Measurements from ENCODE around the gene EFS. TPM values are rescaled to one million over a fixed set of nuclear protein-coding genes. Genes with fewer than 3 reads are reported as not detected.
"Not testable (repeated sequence)": the region's sequence is repeated elsewhere in the genome, so short reads cannot be mapped to it uniquely, and the experiment has no call there.

EFS gene
- polyA plus RNA-seq, 4 donors, result 36.6 to 53.0 (median 40.1) TPM

DNA sequence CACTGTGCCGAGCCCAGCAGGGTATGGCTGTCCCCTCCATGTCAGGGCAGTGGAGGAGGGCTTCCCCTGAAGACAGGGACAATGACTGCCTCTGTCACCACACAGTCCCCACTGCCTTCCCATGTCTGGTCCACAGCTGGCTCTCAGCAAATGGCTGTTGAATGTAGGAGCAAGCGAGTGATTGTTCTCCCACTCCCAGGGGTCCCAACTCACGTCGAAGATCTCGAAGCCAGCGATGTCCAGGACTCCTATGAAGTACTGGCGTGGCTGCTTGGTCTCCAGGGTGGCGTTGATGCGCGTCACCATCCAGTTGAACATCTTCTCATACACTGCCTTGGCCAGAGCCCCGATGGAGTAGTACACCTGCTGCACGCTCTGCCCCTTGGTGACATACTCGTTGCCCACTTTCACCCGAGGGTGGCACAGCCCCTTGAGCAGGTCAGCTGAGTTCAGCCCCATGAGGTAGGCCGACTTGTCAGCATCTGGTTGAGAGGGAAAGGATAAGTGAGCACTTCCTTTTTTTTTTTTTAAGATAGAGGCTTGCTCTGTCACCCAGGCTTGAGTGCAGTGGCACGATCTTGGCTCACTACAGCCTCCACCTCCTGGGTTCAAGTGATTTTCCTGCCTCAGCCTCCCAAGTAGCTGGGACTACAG, 35.7 kb upstream of the EFS start:
- not testable (repeated sequence) for DNase-seq (ENCODE audit: low read depth in 4 of 4, low spot score in 3 of 4)

DNA sequence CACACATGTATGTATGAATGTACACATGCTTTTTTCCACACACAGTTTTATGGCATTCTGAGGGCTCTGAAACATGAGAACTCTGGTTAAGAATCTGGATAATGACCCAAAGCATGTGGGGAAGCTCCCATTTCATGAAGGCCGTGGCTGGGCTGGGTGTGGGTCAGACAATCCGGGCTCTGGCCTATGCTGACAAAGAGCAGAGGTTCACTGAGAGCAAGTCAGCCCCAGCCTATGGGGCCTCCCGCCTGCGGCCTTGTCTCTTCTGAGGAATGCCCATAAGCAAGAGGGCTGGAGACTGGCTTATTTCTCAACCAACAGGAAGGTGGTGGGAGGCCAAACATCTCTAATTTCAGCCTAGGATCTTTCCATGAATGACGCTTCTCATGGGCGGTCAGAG, 34.6 kb upstream of the EFS start:
- no peak for DNase-seq (ENCODE audit: low read depth in 4 of 4, low spot score in 3 of 4)

DNA sequence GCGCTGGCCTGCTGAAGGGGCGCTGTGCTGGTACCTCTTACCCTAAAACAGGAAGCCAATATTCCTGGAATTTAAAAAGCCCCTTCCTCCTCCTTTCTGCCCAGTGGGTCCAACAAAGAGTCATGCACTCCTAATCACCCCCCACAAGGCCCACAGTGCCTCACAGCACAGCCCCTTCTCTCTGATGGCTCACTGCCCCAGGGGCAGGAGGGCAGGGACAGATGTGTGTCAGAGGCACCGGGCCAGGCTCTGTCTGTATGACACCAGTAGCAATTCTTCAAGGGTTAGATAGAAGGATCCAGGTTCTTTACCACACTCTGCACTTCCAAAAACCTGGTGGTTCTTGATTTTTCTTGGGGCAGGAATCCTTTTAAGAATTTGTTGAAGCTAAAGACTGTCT, 34.2 kb upstream of the EFS start:
- DNase-seq (ENCODE audit: low read depth in 4 of 4, low spot score in 3 of 4), result no peak

DNA sequence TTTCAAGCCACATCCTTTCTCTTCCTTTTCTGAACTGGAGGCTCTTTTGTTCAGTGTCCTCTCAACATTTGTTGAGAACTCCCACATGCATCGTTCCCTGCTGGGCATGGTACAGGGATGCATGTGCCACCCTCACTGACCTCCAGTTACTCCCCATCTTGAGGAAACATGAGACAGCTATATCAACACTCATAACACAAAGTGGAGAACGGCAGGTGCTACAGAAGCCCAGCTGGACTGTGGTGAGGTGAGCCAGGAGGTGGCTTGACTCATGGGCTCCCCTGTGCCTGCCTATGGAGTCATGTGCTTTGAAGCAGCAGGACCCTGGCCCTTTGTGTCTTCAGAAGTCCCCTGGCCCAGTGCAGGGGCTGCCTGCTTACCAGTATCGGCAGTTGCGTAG, 33.4 kb upstream of the EFS start:
- DNase-seq (ENCODE audit: low read depth in 4 of 4, low spot score in 3 of 4), result no peak

DNA sequence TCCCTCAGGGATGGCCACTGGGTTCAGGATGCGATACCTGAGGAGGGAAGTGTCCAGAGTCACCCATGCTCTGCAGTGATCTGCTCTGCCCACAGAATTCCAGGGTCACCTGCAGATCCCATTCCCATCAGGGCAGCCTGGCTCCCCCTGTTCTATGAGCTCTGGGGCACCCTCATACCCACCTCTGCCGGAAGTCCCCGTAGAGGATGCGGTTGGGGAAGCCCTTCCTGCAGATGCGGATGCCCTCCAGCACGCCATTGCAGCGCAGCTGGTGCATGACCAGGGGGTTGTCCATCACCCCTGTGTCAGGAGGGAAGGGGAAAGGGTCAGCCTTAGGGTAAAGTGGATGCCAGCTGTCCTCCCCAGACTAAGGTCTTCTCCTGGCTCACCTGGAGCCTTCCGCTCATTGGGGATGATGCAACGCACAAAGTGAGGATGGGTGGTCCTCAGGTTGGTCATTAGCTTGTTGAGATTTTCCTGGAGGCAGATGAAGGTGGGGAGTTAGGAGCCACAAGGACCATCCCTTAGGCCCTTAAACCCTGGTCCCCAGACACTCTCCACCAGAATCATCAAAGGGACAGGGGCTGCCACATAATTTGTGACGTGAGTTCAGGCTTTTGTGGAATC, 31.9 kb upstream of the EFS start:
- no peak for DNase-seq (ENCODE audit: low read depth in 4 of 4, low spot score in 3 of 4)

DNA sequence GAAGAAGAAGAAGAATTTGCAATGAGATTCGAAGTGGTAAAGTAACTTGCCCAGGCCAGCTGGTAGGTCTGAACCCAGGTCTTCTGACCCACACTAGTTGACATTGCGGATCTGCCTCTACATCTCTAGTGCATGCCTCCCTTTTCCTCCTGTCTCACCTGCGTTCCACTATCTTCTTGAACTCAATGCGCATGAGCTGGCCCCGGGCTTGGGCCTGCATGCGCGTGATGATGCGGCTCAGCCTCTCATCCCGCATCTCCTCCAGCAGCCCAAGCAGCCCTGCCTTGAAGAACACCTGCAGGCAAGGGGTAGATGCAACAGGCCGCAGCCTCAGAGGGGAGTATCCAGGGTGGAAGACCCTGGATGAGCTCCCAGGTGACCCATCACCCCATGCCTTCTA, 31.2 kb upstream of the EFS start:
- DNase-seq (ENCODE audit: low read depth in 4 of 4, low spot score in 3 of 4), result no peak

DNA sequence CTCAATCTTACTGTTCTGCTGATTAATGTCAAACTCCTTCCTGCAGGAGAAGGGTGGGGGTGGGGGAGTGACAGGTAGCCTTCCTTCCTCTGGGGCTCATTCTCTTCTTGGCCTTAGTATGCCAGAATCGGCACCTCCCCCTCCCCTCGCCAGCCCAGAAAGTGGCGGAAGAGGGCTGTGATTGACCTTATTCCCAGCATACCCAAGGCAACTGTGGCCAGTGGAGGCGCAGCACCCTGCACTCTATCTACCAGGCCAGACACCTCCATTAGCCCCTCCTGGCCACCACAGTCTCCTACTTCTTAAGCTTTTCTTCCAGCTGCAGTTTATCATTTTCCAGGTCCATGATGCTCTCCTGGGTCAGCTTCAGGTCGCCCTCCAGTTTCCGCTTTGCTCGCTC, 27.6 kb upstream of the EFS start:
- no peak for DNase-seq (ENCODE audit: low read depth in 4 of 4, low spot score in 3 of 4)

DNA sequence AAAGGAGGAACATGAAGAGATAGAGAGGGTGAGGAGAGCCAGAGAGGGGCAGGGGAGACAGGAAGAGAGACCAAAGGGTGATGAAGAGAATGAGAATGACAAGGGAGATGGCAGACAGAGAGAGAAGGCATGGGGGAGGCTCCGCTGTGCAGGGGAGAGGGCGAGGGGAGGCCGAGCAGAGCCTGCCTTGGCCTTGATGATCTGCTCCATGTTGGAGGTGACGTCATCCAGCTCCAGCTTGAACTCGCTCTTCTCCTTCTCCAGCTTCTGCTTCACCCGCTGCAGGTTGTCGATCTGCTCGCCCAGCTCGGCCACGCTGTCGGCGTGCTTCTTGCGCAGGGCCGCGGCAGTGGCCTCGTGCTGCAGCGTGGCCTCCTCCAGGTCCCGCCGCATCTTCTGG, 24.9 kb upstream of the EFS start:
- DNase-seq (ENCODE audit: low read depth in 4 of 4, low spot score in 3 of 4), result not testable (repeated sequence)

DNA sequence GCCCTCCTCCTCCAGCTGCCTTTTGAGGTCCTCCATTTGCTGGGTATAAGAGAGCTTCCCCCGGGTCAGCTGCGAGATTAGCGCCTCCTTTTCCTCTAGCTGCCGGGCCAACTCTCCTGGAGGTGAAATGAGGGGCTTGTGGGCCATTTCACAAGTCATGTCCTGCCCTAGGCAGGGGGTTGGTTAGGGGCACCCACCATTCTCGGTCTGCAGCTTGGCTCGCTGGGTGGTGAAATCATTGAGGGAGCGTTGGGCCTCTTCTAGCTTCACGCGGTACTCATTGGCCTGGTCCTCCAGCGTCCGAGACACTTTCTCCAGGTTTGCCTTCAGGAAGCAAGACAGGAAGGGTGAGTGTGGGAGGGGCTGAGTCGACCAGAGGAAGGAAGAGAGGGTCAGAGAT, 24.4 kb upstream of the EFS start:
- no peak for DNase-seq (ENCODE audit: low read depth in 4 of 4, low spot score in 3 of 4)

DNA sequence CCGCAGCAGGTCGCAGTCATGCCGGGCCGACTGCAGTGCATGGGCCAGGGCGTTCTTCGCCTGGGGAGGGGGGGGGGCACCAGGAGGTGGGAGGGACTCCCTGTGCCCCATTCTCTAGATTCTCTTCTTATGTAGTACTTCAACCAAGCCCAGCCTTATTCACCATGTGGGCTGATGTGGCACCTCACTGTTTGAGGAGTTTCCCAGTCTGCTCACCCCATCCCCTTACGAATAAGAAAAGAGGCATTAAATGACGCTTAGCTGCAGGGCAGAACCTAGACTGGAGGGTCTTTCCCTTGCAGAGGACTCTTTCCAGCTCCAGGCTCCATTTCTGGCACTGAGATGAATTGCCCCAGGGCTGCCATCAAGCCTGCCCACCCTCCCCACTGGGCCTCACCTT, 24.0 kb upstream of the EFS start:
- no peak for DNase-seq (ENCODE audit: low read depth in 4 of 4, low spot score in 3 of 4)

DNA sequence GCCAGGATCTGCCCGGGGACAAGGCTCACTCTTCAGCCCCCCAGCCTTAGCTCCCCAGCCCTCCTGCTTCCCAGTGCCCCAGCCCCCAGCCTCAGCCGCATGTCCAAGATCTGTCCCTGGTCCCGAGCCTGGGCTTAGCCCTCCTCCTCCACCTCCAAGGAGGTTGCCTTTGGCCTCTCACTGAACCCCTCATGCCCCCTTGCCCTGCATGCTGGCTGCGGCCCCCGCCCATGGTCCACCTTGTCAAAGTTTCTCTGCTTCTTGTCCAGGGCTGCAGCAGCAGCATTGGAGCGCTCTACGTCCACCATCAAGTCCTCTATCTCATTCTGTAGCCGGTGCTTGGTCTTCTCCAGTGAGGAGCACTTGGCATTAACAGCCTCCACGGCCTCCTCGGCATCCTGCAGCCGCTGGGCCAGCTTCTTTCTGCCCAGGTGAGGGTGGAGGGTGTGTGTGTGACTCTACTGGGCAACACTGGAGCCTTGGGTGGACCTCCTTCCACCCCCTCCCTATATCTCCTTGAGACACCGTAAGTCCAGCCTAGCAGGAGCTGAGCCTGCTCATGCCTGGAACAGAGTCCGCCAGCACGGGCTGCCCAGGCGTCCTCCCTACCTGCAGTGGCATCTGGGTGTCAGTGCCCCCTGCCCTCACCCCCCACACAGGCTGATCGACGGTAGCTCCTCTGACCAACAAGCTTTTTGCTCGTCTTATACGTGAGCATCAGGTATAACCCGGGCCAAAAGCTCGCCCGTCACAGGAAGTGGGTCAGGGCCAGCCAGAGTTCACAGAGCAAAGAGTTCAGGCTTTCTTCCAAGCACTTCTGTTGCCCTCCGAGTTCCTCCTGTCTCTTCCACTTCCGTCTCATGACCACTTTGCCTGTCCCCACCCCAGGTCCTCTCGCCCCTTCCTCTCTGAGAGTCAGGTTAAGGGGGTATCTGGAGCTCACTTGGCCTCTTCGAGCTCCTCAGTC, 23.2 kb upstream of the EFS start:
- DNase-seq (ENCODE audit: low read depth in 4 of 4, low spot score in 3 of 4), result no peak

DNA sequence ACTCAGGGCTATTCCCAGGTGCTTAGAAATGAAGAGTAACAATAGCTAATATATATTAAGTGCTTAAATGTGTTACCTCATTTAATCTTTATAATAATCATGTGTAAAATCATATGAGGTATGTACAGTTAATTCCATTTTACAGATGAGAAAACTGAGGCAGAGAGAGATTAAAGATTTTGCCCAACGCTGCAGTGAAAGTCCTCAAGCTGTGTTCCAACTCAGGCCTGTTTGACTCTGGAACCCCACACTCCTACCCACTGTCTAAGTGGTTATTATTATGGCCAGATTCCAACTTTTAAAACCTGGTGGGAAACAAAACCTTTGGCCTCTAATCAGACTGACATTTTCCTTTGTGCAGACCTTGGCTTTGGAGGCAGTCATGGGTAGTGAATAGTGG, 22.0 kb upstream of the EFS start:
- DNase-seq (ENCODE audit: low read depth in 4 of 4, low spot score in 3 of 4), result no peak

DNA sequence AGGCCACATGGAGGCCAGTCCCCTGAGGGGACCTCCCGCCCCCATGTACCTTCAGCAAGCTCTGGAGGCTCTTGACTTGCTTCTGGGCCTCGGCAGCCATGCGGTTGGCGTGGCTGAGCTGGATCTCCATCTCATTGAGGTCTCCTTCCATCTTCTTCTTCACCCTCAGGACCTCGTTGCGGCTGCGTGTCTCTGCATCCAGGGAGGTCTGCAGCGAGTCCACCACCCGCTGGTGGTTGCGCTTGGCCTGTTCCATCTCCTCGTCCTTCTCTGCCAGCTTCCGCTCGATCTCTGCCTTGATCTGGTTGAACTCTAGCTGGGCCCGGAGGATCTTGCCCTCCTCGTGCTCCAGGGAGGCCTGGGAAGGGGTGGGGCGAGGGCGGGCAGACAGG, 21.3 kb upstream of the EFS start:
- not testable (repeated sequence) for DNase-seq (ENCODE audit: low read depth in 4 of 4, low spot score in 3 of 4)

DNA sequence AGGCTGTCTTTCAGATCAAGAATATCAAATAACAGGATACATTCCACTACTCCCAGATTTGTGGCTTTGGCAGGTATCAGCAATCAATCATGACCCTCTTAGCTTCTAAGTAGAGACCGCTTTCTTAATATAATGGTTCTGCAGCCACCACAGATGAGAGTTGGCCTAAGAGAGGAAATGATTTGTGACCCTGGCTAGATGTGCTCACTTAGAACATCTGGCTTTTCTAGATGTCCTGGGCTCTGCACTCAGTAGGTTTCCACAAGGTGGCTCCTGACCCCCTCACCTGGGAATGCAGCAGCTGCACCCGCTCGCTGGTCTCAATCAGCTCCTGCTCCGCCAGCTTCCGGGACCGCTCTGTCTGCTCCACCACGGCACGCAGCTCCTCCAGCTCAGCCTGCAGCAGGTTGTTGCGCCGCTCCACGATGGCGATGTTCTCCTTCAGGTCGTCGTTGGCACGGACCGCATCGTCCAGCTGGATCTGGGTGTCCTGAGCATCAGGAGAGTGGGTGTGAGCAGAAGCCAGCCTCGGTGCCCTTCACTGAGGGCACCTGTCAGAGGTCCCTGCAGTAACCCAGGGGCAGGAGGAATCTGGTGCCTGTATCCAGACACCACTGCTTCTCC, 20.8 kb upstream of the EFS start:
- DNase-seq (ENCODE audit: low read depth in 4 of 4, low spot score in 3 of 4), result no peak

DNA sequence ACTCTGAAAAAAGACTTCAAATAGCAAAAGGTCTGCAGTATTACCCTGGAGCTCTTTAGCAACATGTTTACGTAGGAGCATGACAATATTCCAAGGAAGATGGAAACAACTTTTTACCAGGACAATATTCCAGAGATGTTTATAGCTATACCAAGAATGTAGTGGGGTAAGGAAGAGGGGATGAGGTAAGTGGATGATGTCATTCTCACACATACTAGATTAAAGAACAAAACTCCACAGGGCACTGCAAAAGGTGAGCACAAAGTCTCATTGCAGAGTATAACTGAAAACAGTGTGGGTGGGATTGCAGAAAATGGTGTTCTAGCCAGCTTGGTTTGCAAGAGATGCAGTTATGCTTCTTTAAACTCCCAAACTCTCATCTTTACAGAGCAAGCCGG, 20.3 kb upstream of the EFS start:
- DNase-seq (ENCODE audit: low read depth in 4 of 4, low spot score in 3 of 4), result no peak

DNA sequence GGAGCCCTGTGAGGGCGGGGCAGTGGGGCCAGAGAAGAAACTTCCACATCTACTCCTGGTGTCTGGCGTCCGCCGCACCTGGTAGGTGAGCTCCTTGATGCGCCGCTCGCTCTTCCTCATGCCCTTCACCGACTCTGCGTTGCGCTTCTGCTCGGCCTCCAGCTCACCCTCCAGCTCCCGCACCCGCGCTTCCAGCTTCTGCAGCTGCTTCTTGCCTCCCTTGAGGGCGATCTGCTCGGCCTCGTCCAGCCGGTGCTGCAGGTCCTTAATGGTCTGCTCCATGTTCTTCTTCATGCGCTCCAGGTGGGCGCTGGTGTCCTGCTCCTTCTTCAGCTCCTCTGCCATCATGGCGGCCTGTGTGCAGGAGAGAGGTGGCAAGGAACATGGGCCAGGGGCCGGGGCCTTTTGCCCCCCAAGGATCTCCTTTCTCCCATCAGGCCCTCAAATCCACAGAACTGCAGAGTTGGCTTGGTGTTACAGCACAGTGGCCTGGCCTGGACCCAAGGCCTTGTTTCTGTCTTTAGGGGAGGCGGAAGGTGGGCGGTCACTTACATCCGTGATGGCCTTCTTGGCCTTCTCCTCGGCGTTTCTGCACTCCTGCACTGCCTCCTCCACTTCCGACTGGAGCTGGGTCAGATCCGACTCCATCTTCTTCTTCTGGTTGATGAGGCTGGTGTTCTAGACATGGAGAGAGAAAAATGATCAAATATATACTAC, 19.6 kb upstream of the EFS start:
- DNase-seq (ENCODE audit: low read depth in 4 of 4, low spot score in 3 of 4), result no peak

DNA sequence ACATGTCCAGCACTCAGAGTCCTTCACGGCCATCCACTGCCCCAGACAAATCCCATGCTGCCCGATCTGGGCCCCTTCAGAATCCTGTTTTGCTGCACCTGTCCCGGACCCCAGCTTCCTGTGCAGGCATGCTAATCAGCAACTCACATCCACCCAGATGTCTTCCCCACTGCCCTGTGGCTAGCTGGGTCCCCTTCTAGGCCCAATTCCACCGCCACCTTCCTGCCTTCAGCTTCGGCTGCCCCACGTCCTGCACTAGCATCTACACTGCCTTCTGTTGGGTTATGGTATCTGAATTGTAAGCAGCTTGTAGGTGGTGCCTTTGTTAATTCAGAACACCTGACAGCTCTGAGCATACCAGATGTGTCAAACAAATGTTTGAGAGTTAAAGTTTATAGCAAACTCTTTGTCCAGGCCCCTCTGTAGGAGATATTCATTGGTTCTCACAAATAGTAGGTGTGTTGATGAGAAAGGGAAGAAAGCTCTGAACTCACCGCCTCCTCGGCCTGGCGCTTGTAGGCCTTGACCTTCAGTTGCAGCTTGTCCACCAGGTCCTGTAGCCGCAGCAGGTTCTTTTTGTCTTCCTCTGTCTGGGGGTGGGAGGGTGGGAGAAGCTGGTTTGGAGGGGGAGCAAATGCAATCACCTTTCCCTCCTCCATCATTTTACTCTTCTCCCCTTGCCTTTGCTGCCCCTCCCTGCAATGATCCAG, 17.9 kb upstream of the EFS start:
- DNase-seq (ENCODE audit: low read depth in 4 of 4, low spot score in 3 of 4), result no peak

DNA sequence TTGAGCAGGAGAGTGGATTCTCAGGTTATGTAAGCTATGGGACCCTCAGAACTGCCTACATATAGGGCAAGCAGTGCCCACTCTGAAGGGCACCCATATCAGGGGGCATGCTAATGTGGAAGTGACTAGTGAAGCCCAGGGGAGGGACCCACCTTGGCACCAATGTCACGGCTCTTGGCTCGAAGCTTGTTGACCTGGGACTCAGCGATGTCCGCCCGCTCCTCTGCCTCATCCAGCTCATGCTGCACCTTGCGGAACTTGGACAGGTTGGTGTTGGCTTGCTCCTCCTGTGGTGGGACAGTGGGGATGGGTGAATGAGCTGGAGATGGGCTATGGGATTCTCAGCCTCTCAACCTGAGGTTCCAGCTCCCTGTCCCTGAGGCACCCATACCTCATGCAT, 17.3 kb upstream of the EFS start:
- no peak for DNase-seq (ENCODE audit: low read depth in 4 of 4, low spot score in 3 of 4)

DNA sequence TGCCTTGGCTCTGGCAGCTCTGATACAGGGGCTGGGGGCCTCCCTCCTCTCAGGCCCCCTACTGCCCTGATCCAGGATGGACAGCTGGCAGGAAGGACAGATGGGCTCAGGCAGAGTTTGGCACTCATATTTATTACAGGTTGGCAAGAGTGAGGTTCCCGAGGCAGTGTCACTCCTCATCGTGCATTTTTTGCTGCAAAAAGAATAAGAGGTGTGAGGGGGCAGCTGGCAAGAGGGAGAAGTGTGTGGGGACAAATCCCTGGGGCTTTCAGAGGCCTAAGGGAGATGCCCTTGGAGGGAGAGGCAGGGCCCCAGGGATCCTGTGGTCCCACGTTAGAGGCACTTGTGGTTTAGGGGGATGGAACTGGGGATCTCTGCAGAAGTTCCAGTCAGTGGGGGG, 16.9 kb upstream of the EFS start:
- DNase-seq (ENCODE audit: low read depth in 4 of 4, low spot score in 3 of 4), result no peak

DNA sequence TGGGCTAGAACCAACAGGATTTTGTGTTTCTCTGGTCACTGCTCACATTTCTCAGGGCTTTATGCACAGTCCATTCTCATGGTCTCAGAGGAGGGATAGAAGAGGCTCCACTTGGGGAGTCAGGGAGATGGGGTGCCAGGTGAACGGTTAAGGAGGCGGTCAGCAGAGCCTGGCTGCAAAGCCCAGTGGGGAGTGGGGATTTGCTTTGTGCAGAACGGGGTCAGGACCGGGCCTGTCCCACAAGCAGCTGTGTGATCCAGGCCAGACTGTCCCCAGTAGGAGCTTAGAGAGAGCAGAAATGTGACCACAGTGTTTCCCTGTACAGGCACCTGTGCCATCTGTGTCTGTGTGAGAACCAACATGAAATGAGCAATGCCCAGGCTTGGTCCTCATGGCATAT, 16.0 kb upstream of the EFS start:
- DNase-seq (ENCODE audit: low read depth in 4 of 4, low spot score in 3 of 4), result no peak

Measured in right renal pelvis (tissue), 4 donors.